NCI-H1092 treated with DMSO at 0.1 percent for 48 hours (cell line): ENCODE measurements around the gene COL9A2.
A peak's percentile ranks its signal among the peaks of the same experiment; 100 is the strongest.

Source experiments
- DNase-seq: peaks from one replicate; lab custom pipeline; 2025; lab: John Stamatoyannopoulos, UW

The COL9A2 gene

DNA sequence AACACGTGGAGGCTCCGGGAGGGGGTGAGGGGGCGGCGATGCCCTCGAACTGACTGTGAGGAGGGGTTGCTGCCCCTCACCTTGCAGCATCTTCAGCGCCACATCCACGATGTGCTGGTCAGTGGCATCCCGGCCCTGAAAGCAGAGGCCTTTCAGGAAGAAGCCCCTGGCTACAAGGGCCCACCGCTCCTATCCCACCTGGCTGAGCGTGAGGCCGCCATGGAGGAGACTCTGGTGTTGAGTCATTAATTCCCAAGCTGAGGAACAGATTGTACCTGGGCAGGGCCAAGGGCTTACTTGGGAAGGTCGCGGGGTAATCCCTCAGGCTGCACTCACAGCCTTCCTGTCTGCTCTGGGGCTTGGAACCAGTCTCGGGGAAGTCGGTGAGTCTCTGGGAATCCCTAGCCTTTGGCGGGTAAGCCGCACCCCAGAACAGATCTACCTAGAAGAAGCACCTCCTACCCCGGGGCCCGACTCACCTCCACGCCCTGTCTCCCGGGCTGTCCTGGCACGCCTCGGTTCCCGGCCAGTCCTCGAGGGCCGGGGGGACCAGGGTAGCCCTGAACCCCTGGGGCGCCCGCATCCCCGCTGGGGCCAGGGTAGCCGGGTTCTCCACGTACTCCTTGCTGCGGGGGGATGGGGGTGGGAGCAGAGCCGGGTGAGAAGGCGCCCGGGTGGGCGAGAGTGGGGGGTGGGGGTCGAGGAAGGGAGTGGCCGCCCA is 13.9 kb downstream of the COL9A2 start:
- no peak for DNase-seq

DNA sequence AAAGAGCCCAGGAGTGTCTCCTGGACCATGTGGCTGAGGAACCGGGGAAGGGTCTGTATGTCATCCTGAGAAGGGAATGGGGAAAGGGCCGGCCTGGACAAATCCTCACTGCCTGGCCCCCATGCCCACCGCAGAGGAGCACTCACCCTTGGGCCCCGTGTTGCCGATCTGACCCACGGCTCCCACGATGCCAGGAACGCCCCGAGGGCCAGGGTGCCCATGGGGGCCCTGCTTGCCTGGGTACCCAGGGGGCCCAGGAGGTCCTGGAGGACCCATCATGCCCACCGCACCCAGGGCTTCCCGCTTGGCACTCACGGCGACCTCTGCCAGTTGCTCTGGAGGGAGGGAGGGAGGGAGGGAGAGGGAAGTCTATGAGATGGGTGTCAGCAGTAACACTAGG is 14.6 kb downstream of the COL9A2 start:
- DNase-seq = no peak

DNA sequence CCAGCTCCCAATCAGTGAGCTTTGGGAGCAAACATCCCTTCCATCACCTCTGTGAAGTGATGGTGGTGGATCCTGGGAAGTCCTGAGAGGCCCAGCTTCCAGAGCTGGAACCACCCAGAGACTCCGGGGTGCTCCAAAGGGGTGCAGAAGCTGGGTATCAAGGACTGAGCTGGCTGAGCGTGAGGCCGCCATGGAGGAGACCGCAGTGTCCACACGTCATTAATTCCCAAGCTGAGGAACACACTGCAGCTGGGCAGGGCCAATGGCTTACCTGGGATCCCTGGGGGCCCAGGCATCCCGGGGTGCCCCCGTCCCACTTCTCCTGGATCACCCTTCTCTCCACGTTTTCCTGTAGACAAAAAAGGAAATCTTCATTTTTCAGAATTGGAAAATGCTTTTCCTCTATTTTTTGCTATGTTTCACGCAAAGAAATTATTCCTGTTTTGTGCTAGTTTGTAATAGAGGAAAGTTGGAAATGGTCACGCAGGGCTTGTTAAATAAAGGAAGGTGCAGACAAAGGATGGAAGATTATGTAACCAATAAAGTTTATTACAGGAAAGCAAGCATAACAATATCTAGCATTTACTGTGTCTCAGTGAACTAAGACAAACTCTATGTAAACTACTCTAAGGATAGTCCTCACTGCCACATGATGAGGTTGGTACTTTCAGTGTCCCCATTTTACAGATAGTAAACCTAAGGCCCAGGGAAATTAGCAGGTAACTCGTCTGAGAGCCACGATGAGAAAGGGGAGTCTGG is 15.4 kb downstream of the COL9A2 start:
- no peak for DNase-seq

DNA sequence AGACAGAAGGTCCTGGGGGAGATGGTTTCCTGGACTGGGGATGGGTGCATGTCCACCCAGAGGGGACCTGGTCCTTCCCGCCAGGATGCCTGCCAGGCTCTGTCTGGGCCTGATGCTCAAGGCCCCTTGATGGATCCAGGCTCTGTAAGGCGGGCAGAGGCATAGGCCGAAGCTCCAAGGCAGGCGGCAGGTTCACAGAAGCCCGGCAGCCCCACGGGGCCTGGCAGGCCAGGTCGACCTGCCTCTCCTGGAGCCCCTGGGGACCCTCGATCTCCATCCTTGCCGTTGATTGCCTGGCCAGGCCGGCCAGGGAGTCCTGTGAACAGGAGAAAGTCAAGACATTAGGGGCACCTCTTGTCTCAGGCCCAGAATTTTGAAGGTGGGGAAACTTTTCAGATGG is 16.0 kb downstream of the COL9A2 start:
- no peak for DNase-seq

DNA sequence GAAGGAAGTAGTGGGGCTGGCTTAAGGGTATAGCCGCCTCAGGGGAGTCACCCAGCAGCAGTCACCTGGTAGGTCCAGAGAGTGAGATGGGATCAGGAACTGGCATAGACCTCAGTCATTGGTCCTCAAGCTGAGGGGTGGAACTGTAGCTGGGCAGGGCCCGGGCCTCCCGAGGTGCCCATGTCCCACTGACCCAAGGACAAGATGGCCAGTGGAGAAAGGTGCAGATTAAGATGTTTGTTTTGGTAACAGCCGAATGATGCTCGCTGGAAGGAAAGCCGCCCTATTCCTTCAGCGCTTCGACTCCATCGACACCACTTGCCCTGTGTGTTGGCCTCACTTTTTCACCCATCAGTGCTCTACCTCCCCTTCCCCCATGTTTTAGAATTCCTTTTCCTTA is 16.4 kb downstream of the COL9A2 start:
- no peak for DNase-seq

DNA sequence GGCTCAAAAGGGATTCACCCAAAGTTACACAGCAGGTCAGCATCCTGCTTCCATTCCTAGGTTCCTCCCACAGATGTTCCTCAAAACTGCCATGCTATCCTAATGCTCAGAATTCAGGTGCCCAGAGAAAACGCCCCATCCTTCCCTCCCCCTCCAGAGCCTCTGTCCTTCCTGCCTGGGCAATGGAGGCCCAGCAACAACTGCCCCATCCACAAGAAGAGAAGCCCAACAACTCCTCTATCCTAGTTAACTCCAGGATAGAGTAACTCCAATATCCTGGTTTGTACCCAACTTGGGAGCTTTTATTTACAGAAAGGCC is 16.9 kb downstream of the COL9A2 start:
- no peak for DNase-seq

DNA sequence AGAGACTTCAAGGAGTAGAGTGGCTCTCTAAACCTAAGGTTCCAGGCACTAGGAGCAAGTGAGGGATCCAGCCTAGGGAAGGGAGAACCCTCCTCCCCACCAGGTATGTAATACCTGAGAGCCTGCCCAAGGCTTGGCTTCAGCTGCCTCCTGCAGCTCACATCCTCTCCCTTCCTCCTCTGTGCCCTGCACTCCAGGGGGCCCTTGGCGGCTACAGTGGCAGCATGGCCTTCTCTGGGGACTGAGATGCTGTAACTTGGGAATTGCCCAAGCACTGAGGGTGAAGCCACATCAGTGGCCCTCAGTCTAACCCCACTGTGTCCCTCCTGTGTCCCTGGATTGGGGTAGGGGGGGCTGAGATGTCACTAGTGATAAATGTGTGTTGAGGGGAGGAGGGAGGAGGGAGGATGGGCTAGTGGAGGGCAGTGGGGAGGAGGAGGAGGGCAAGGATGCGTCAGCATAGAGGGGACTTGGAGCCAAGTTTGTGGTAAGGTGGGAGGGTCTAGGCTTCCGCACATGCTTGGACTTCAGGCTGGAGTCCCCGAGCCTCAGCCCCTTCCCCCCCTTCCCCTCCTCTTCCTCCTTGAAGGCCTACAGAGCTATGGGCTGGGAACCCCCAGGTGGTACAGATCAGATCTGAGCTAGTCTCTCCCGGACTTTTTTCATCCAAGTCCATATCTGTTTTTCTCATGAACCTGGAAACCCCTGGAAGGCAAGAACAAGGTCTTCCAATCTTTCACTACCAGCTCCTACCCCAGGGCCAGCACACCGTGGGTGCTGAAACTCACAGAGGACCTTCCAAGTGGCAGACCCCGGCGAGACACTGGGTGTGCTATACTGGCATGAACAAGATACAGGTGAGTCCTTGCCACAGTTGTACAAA is 17.5 kb downstream of the COL9A2 start:
- no peak for DNase-seq

DNA sequence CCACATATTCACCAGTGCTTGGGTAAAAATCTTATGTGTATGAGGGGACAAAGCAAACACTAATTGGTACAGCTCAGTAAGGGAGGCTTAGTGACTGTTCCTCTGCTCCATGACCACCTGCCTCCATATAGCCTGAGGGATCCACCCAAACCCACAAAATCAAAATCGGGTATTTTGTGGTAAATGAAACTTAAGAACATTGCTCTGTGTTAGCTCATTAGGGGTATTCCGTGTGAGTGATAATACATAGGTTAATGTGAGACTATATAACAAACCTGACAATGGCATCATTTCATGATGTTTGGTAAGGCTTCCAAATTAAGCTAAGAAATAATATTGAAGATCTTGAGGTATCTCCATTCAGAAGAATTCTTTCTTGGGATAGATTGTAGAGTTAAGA is 25.8 kb downstream of the COL9A2 start:
- no peak for DNase-seq

DNA sequence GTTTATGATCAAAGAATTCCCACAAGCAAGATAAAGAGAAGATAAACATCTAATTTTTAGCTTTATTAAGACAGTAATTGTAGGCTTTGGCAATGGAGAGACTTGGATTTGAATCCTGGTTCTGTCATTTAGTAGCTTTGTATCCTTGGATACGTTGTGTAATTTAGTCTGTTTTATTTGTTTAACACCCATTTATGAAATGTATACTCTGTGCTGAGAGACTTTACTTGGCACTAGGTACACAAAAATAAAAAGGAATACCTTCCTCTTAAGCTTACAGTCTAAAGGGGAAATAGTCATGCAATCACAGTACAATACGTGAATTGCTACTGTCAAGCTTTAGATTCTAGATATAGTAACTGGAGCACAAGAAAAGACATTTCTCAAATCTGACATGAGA is 35.2 kb downstream of the COL9A2 start:
- peak; percentile 74 for DNase-seq

DNA sequence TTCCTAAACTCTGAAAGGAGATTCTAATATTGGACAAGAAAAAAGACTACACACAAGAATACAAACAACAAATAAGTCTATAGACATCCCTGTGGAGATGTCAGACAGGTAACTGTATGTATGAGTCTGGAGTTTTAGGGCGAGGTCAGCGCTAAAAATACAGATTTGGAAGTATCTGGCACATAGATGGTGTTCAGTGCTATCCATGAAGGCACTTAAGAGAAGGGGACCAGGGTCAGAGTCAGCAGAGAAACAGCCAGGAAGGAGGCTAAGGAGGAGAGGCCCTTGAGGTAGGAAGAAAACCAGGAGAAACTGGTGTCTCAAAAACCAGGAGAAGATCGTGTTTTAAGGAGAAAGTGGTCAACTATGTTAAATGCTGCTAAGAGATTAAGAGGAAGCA is 41.0 kb downstream of the COL9A2 start:
- no peak for DNase-seq

DNA sequence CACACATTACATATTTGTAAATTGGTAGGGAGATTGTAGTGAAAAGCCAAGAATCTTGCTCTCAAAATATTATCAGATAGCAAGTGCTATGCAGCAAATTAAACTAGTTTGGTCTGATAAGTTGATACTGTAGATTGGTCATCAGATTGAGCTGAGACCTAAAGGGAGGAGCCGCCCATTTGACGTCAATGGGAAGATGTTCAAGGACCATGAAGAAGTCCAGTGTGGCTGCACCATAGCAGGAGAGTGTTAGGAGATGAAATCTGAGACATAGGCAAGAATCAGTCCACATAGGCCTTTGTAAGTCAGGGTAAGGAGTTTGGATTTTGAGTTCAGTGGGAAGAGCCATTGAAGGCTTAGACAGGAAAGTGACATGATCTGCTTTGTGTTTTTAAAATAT is 42.8 kb downstream of the COL9A2 start:
- no peak for DNase-seq

DNA sequence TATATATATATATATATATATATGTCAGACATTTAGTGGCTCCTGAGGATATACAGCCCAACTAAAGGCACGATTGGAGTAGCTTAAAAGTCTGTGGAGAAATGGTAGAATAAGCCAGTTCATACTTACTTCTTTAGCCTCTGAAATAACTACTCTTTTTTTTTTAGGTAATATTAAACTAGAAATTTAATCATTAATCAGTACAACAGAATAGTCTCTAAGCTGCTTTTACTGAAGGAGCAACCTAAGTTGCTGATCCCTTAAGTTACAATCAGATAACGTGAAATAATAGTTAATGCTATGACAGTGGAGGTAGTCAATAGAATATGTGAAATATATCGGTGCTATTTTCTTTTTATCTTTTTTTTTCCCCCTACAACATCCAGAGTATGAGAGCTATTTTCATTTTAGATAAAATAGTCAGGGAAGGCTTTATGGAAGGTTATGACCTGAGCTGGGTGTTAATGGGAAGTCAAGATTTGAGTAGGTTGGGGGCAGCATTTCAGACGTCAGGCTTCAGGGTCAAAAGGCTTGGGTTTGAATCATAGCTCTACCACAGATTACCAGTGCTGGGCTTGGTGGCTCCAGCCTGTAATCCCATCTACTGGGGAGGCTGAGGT is 43.4 kb downstream of the COL9A2 start:
- no peak for DNase-seq

DNA sequence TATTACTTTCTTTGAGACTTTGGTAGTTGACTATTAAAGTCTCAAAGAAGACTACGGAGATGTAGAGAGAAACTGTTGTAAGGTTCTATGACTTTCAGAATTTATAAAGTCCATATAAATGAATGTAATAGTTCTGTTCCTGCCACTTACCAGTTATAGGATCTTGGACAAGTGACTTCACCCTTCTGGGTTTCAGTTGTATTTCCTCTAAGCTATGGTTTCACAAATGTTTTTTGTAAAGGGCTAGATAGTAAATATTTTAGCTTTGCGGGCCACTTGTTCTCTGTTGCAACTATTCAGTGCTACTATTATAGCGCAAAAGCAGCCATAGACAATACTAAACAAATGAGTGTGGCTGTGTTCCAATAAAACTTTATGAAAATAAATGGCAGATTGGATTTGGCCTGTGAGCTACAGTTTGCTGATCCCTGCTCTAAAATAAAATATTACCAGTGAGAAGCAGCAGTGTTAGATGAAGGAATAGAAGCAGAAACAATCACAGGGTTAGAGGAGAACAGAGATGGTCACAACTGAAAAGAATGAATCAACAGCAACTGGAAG is 44.4 kb downstream of the COL9A2 start:
- no peak for DNase-seq

DNA sequence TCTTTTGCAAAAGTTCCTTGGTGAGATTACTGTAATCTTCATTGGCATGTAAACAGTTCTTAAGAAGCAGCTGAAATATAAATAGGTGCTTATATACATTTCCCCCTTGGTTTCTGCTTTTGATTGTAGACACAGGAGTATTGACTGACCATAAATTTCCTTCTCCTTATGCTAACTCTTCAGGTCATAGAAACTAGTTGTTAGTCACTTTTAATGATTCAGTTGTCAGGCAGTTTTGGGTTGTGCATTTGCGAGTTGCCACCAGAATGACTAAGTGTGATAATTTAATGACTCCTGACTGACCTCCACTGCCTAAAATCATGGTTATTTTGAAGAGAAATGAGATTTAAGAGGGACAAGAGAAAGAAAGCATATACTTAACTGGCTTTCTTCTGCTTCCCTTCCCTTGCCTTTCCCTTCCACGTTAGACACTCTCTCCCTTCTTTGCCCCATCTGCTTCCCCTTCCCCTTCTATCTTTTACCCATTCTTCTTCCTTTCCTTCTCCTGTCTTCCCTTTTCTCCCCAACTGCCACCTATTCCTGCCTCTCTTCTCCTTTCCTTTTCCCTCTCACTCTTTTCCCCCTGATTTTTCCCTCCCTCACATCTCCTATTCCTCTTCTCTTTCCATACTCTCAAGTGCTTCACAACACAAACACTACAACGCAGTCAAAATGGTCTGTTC is 46.8 kb downstream of the COL9A2 start:
- no peak for DNase-seq

DNA sequence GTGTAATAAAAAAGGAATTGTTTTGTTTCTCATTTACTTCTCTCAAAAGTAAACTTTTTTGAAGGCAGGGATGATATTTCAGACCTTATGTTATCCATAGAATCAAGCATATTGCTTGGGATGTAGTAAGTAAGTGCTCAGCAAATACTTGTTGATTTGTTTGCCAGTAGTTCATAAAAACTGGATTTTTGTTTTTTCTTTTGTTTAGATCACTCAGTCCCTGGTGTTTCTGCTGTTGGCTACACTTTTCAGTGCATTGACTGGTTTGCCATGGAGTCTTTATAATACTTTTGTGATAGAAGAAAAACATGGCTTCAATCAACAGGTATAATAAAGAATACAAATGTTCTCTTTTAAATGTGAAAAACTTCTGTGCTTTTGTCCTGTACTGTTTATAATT is 48.9 kb downstream of the COL9A2 start:
- DNase-seq = no peak

DNA sequence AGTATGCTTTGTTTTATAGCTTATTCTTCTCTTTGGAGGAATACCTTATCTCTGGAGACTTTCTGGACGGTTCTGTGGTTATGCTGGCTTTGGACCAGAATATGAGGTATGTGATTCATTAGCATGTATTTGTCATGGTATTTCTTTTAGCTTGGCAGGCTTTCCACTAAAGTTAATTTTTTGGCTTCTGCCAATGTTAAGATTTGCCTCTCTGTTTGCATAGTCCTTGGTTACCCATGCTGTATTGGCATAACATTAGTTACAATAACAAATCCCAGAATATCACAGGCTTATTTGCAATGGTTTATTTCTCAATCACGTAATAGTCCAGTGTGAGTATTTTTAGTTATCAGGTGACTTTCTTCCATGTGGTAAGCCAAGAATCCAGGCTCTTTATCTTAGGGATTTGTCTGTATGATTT is 49.3 kb downstream of the COL9A2 start:
- no peak for DNase-seq

DNA sequence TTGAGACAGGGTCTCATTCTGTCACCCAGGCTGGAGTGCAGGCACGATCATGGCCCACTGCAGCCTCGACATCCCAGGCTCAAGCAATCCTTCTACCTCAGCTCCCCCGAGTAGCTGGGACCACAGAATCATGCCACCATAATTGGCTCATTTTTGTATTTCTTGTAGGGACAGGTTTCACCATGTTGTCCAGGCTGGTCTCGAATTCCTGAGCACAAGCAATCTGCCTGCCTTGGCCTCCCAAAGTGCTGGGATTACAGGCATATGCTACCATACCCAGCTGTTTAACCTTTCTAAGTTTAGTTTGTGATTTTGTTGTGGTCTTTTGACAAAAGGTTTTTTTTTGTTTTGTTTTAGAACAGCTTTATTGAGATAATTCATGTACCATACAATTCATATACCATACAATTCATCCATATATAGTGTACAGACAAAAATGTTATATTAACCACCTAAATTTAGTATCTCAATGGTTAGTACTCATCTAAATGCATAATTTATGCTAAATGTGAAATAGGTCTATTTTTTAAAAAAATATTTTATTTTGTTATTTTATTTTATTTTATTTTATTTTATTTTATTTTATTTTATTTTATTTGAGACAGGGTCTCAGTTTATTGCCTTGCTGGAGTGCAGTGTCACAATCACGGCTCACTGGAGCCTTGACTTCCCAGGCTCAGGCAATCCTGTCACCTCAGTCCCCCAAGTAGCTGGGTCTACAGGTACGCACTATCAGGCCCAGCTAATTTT is 50.1 kb downstream of the COL9A2 start:
- DNase-seq = no peak

DNA sequence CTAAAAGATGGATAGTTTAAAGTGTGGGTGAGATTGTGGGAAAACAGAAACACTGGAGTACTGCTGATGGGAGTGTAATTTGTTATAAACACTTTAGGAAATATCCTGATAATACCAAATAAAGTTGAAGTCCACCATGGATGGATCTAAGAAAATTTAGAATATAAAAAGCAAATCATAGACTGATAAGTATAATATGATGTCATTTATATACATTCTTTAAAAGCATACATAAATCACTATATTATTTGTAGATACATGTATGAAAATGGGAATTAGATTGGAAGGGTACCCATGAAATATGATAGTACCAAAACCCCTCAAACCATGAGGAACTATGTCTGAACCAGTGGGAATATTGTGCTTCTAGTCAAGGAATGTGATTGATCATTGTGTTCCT is 51.2 kb downstream of the COL9A2 start:
- no peak for DNase-seq

DNA sequence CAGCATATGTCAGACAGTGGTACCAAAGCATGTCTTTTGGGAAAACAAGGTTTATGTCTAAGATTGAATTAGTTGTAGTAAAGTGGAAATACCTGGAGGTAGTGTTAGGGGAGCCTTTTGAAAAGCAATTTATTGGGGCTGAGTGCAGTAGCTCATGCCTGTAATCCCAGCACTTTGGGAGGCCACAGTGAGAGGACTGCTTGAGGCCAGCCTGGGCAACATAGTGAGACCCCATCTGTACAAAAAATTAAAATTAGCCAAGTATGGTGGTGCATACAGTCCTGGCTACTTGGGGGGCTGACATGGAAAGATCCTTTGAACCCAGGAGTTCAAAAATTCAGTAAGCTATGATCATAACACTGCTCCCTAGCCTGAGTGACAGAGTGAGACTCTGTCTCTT is 51.8 kb downstream of the COL9A2 start:
- DNase-seq = no peak

DNA sequence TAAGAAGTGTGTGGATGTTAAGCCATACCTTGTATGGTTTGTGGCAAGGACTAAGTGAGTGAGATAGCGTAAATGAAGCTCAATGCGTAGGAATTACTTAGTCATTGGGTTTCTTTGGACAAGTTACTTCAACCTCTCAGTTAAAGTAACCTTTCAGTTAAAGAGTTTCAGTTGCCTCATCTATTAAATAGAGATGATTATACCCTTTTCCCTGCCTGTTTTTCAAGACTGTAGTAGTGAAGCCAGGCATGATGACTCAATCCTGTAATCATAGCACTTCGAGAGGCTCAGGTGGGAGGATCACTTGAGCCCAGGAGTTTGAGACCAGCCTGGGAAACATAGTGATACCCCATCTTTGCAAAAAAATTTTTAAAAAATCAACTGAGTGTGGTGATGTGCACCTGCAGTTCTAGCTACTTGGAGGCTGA is 52.7 kb downstream of the COL9A2 start:
- DNase-seq = no peak

DNA sequence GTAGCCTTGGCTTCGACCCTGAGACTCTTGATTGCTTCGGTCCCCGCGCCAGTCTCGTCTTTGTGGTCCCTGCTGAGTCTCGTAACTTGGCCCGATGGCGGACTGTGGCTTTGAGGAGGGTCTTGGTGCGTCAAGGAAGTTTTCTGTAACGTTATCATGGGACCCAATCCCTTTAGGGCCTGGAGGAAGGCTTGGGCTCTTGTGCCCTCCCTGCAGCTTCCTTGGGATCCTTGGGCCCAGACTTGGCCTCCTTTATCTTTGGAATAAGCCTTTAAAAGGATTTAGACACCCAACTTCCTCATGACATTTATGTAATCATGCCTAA is 58.7 kb downstream of the COL9A2 start:
- no peak for DNase-seq
